ENCODE data around the gene GPX1. TPM values are rescaled to one million over a fixed set of nuclear protein-coding genes. Genes with fewer than 3 reads are reported as not detected.
A peak's percentile ranks its signal among the peaks of the same experiment; 100 is the strongest.

Gene GPX1
- polyA plus RNA-seq, 2 of the 4 experiments (the other 2 are of a cell fraction): 150 to 271 TPM

- CTCF ChIA-PET: interaction anchor here (0.7 to 1.8 kb wide), 4 partner anchors 9 to 360 kb away, joined by 3 to 6 read pairs (median 4); partner anchors contain the start of genes KLHDC8B and USP4
- 0 out of 6 replicates have a peak overlapping the region, but pooled peaks of 1 of the 2 experiments have one; percentile 28 for H3K27ac ChIP-seq
These were observed 8.6 kb downstream of the GPX1 start for GRCh38 chr3:49349348-49350114.

More at GRCh38 chr3:49349348-49350114, 8.6 kb downstream of the GPX1 start:
- H3K9me3 ChIP-seq: no peaks in the 10 kb centered on the region
- POLR2A ChIA-PET: no interaction called here
- no peak for ATAC-seq
- H3K4me3 ChIP-seq: no peak overlapping the region
- peaks cover 38% of the 10 kb centered on the region for H3K4me1 ChIP-seq
- FAIRE-seq: no peak
- 61% methylated on average over 3 of the region's 3 CpGs for WGBS (ENCODE audit: missing lambda C conversion rate)
- no peak overlapping the region for H3K4me2 ChIP-seq
- TF ChIP-seq POLR2AphosphoS2 (conservative IDR thresholded peaks at IDR 0.05; ENCODE audit: low read length) (no peak), HOXA7 (CRISPR knock-in tag; IDR thresholded peaks at IDR 0.05) (no peak), ZFP36 (IDR thresholded peaks at IDR 0.05; ENCODE audit: borderline replicate concordance, partially characterized antibody) (no peak), FOXS1 (CRISPR knock-in tag; IDR thresholded peaks at IDR 0.05) (no peak), HDAC2 (IDR thresholded peaks at IDR 0.05) (no peak), CTCF (IDR thresholded peaks at IDR 0.05) (no peak), BCL3 (IDR thresholded peaks at IDR 0.05) (no peak), HOXB13 (CRISPR knock-in tag; IDR thresholded peaks at IDR 0.05; ENCODE audit: low read depth) (no peak), RCOR1 (IDR thresholded peaks at IDR 0.05; ENCODE audit: low read depth, low read length) (no peak), HMGXB4 (CRISPR knock-in tag; IDR thresholded peaks at IDR 0.05; ENCODE audit: borderline replicate concordance) (no peak), RAD21 (conservative IDR thresholded peaks at IDR 0.05 in 1 of 2, IDR thresholded peaks at IDR 0.05 in 1 of 2) (no peak), CHD4 (IDR thresholded peaks at IDR 0.05; ENCODE audit: borderline replicate concordance) (no peak), KDM1A (IDR thresholded peaks at IDR 0.05; ENCODE audit: low read depth) (no peak), USF2 (IDR thresholded peaks at IDR 0.05) (no peak), REST (IDR thresholded peaks at IDR 0.05) (no peak), PBX3 (IDR thresholded peaks at IDR 0.05) (no peak)
- DNase-seq (ENCODE audit: low read depth in 1 of 2, low spot score in 1 of 2): no peak
